Measurements from ENCODE around the gene SCAMP5.

The SCAMP5 gene, protein sequence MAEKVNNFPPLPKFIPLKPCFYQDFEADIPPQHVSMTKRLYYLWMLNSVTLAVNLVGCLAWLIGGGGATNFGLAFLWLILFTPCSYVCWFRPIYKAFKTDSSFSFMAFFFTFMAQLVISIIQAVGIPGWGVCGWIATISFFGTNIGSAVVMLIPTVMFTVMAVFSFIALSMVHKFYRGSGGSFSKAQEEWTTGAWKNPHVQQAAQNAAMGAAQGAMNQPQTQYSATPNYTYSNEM

GRCh38 chr15:74995182-74995778 lies at the start of gene SCAMP5:
Gene SCAMP5 (plus strand): TSS chr15:74995563. CDS start chr15:75011840, 16,277 bp downstream.
- peak; percentile 83 for DNase-seq (ENCODE audit: low read depth)

DNA sequence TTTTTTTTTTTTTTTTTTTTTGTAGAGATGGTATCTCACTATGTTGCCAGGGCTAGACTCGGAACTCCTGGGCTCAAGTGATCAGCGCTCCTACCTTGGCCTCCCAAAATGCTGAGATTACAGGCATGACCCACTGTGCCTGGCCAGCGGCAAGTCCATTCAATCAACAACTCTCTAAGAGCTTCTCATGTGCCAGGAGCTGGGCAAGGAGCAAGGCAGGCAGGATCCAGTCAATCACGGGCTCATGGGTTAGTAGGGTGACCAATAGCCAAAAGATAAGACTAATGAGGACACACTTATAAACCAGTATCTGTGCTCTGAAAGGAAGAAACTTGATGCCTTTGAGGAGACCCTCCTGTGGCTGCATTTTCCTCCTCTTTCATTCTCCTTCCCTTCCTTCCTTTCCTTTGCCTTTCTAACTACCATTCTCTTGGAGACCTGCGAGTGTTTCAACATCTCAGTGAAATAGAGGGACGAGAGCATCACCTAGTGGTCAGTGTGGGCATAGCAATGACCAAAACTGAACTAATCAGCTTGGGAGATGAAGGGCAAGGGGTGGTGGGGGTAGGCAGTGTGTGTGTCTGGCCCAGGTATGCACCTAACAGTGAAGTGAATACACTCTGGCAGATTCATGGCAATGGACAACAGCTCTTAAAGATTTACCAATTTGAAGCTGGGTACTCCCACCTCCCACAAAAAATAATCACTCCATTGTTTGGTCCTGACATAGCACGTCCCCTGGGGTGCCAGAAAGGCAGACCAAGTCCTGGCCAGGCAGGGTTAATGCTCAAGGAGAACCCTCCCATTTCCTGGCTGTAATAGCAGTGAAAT lies 45.1 kb upstream of the SCAMP5 start:
- peak; percentile 46 for DNase-seq (ENCODE audit: low read depth)

DNA sequence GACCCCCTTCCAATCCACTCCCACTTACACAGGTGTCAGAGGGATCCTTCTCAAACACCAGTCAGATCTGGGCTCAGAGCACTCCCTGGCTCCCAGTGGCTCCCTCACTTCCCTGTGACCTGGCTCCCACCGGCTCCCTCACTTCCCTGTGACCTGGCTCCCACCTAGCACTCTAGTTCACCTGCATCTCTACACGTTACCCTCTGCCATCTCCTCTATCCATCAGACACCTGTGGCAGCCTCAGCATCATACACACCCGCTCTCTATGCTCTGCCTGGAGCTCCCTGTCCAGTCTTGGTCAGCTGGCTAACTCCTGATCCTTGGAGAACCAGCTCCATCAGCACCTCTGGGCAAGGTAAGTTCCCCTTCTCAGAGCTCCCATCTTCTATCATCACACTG lies 44.4 kb upstream of the SCAMP5 start:
- DNase-seq (ENCODE audit: low read depth): no peak

DNA sequence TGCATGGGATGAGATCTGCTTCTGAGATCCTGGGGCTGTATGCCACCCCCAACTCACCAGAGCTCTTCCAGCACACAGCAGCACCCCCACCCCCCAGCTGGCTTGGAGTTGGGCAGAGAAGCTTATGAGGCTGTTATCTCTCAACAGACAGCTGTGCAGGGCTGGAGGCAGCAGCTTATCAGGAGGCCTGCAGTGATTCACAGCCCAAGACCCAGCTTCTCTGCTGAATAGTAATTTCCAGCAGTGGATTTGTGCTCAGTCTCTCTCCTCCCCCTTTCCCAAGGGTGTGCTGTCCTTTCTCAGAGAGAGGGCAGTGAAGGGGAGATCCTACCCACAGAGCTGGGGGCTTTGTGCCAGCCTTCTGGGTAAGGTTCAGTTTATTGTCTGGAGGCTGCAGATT lies 40.8 kb upstream of the SCAMP5 start:
- no peak for DNase-seq (ENCODE audit: low read depth)

DNA sequence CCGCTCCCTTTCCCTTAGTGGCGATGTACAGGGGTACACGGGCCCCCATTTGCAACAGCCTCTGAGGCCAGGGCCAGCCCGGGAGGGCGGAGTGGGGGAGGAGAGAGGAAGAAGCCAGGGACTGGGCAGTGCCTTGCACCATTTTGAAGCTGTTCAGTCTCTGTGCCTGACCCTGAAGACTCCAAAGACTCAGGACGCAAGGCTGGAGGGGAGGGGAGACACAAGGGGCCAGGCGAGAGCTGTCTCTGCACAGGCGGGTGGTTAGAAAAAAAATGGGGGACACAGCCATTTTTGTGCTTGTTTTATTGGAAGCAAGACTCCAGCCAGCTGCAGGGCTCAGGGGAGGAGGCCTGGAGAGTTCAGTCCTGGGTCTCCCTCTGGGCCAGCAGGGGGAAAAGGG lies 40.3 kb upstream of the SCAMP5 start:
- DNase-seq (ENCODE audit: low read depth): no peak

DNA sequence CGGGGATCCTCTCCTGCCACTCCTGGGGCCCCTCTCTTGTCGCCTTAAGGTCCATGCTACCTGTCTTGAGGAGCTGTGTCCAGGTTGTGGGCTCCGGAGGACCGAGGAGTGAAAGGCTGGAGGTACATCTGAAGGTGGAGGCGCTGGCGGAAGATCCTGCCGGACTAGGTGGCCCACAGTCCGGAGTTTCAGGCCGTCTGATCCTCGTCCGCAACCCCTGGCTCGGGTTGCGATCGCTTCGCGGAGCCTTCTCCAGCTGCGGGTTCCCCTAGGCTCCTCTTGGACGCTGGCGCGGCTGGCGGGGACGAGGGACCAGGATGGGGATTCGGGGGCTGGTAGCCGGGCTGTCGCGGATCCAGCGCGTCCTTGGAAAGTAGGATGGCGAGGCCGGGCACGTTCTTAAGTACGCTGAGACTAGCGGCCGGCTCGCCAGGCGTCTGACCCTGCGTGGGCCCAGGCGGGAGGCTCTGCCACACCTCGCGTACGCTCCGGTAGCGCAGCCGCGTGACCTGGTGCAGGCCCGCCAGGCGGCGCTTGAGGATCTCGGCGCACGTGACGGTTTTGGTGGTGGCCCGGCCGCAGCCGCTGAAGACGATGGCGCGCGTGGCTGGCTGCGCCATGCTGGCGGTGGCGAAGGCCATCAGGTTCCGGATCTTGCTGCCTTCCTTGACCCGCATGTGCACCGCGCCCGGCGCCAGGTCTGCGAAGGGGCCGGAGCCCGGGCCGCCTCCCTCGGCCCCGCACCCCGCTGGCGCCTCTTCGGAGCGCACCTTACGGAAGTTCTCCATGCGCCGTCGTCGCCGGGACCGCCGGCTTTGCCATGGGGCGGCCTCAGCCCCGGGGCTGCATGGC lies 39.3 kb upstream of the SCAMP5 start:
- DNase-seq (ENCODE audit: low read depth): peak; percentile 42

GRCh38 chr15:74956648-74957475 lies 38.5 kb upstream of the SCAMP5 start, which contains the start of gene RPP25:
Gene RPP25 (minus strand): TSS chr15:74956772. CDS start chr15:74956583, 189 bp downstream.
- DNase-seq (ENCODE audit: low read depth): peak; percentile 58

GRCh38 chr15:74957476-74958035 lies 37.8 kb upstream of the SCAMP5 start:
- no peak for DNase-seq (ENCODE audit: low read depth)

DNA sequence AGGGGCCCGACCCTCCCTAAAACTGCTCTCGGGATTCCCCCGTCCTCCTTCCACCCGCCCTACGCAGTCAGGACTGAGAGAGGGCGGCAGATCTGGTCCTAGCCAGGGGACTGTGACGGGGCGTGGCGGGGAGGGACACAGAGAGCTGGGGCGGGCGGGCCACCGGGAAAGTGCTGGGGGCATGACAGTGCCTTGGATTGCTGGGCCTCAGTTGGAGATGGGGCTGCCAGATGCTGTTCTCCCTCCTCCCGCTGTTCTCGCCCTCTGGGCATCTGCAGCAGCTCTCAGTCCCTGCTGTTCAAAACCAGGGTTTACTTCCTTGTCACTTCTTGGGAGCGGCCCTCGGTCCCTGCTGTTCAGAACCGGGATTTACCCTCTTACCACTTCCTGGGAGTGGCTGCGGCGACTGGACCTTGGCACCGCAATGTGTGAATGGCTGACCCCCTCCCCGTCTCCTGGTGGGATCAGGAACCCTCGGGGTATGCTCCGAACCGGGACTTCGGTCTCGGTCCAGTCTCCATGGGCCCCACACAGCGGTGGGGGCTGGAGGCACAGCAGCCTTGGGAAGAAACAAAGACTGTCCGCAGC lies 36.9 kb upstream of the SCAMP5 start:
- no peak for DNase-seq (ENCODE audit: low read depth)

DNA sequence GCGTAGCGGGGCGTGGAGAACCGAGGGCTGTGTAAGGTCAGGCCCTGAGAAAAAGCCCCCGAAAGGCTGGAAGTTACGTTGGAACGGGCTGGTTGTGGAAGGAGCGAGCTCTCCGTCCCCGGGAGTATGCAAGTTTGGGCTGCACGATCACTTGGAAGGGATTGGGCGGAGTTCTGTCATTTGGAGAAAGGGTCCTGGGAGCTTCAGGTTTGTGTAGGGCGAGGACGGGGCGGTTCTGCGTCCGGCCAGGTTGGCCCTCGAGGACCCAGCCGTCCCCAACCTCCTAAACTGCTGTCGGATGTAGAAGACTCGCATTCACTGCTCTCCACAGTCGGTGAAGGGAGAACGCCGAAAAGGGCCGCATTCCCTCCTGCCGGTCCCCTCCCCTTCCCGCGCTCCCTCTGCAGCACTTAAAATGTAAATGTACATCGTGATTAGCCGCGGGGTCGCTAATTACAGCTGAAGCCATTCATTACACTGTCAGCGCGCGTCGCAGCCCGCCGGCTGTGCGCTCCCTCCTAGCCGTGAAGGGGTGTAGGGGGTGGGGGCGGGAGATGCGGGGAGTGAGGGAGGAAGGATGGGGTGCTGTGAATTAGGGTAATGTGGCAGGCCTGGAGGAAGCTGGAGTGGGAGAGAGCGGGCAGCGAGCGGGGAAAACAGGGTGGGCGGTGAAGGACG lies 36.3 kb upstream of the SCAMP5 start:
- no peak for DNase-seq (ENCODE audit: low read depth)

DNA sequence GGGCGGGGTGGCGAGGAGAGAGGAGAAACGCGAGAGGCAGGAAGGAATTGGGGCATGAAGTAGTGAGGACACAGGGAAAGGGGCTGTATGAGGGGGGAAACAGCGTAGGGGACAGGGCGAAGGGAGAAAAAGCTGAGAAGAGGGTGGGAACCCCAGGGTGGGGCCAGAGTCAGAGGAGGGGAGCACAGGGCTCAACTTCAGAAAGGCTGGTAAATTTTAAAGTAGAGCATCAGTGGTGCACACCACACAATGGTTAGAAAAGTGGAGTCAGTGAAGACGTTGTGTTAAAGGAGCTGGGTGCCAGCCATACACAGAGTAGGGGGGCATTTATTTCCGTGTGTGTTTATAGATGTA lies 35.8 kb upstream of the SCAMP5 start:
- no peak for DNase-seq (ENCODE audit: low read depth)

- DNase-seq (ENCODE audit: low read depth): no peak
These were observed 35.1 kb upstream of the SCAMP5 start for GRCh38 chr15:74960286-74960685.

DNA sequence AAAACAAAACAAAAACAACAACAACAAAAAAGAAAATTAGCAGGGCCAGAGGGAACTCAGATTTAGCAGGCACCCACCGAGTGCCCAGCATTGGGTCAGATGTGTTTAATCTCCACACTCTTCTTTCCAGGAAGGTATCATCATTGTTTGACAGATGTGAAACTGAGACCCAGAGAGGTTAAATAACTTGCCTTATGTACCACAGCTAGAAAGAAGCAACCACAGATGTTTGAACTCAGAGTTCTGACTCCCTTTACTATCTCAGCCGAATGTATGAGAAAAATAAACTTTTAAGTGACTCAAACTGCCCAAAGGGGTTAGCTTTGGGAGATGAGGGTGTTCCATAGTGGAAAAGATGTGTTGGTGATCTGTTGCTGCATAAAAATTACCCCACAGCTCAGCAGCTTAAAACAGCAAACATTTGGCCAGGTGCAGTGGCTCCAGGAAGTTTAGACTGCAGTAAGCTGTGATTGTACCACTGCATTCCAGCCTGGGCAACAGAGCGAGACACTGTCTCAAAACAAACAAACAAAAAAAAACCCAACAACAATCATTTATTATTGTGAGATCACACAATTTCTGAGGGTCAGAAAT lies 34.3 kb upstream of the SCAMP5 start:
- no peak for DNase-seq (ENCODE audit: low read depth)

DNA sequence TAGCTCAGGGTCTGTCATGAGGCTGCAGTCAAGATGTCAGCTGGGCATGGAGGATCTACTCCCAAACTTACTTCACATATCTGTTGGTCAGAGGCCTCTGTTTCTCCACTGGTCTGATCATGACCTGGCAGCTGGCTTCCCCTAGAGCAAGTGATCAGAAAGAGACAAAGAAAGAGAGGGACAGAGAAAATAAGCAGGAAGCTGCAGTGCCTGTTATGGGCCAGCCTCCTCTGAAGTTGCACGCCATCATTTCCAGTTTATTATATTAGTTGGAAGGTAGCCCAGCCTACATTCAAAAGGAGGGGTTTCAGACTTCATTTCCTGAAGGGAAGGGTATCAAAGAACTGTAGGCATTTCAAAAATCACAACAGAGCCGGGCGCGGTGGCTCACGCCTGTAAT lies 33.7 kb upstream of the SCAMP5 start:
- DNase-seq (ENCODE audit: low read depth): no peak

DNA sequence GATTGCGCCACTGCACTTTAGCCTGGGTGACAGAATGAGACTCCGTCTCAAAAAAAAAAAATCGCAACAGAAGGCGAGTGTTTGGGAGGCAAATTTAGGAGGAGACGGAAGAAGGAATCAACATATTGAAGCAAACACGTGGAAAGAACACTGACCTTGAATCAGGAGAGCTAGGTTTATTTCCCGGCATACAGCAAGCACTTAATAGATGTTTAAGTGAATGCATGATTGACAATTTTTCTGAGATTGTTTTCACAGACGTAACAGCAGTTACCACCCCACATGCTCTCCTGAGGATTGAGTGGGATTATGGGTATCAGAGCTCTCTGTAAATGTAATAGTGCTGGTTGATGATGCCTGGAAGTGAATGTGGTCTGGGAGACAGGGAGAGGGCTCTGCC lies 33.1 kb upstream of the SCAMP5 start:
- no peak for DNase-seq (ENCODE audit: low read depth)

- DNase-seq (ENCODE audit: low read depth): no peak
These were observed 32.7 kb upstream of the SCAMP5 start for GRCh38 chr15:74962671-74963070.

- DNase-seq (ENCODE audit: low read depth): no peak
These were observed 32.1 kb upstream of the SCAMP5 start for GRCh38 chr15:74963213-74963612.

DNA sequence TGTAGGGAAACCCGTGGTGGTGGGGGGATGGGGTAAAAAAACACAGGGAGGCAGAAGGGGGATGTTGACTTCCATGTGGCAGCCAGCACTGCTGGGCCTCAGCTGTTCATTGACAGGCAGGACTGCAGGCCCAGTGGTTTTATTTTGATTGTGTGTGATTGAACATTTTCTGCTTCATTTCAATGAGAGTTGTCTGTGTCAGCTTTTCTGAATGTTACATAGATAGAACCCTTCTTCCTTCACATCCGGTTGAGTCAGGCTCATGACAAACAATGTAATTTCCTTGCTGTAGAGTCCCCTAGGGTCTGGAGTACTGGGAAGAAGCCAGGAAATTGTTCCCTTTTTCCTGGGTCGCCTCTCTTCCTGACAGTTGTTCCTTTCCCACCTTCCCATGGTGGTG lies 30.6 kb upstream of the SCAMP5 start:
- DNase-seq (ENCODE audit: low read depth): peak; percentile 38

DNA sequence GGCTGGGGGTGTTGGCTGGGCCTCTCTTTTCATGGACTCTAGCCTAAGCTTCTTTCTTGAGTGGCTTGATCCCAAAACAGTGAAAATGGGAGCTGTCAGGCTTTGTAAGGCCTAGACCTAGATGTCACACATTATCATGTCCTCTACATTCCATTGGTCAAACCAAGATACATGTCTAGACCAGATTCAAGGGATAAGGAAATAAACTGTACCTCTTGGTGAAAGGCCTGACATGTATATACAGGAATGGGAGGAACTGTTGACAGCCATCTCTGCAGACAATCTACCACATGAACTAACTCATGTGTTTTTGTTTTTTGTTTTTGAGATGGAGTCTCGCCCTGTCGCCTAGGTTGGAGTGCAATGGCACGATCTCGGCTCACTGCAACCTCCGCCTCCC lies 27.7 kb upstream of the SCAMP5 start:
- no peak for DNase-seq (ENCODE audit: low read depth)

DNA sequence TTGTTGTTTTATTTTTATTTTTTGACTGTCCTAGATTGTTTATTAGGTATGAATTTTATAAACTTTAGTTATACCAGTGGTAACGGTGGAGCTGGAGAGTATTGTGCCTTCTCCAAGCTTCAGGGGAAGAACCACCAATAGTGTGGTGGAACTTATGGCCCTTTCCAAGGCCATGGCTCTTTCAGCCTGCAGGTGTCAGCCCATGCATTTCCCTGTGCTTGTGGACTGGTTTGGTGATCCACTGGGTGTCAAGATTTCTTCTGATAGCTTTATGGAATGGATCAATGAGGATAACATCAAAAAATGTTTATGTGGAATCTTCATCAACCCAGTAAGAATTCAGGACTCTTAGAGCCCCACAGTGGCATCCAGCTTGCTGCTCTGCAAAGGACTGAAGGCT lies 19.2 kb upstream of the SCAMP5 start:
- DNase-seq (ENCODE audit: low read depth): no peak

All from stromal cell of bone marrow (primary cell).